Left renal cortex interstitium (tissue), 4 donors: ENCODE measurements around the gene AKR1E2. TPM values are rescaled to one million over a fixed set of nuclear protein-coding genes. Genes with fewer than 3 reads are reported as not detected.

Experiments used
- DNase-seq, 4 donors: peaks; one replicate each; pipeline ENCODE4 v3.0.0-alpha.2; 2013; ENCODE audit warnings: low read depth in 4 of 4, low spot score in 2 of 4, missing footprints in 1 of 4
- polyA plus RNA-seq, 4 donors: library from polyadenylated mRNA; unstranded; fragments of 120-200 nt; gene quantifications; one replicate each; pipeline ENCODE4 v1.2.1, GENCODE V29; 2013; ENCODE audit not compliant: insufficient read length in 4 of 4

AKR1E2 gene
- polyA plus RNA-seq, 4 donors = 7.9 to 9.4 (median 8.5) TPM

- no peak for DNase-seq
Measured at GRCh38 chr10:4840151-4840550, 14.1 kb downstream of the AKR1E2 start.

- DNase-seq = no peak
Measured at GRCh38 chr10:4843525-4844180, 17.6 kb downstream of the AKR1E2 start.

GRCh38 chr10:4844864-4845263 lies 18.9 kb downstream of the AKR1E2 start:
- no peak for DNase-seq

- DNase-seq = no peak
Measured at GRCh38 chr10:4845766-4846165, 19.8 kb downstream of the AKR1E2 start.

GRCh38 chr10:4846775-4847174 lies 20.8 kb downstream of the AKR1E2 start:
- no peak for DNase-seq

GRCh38 chr10:4847561-4848355 lies 21.8 kb downstream of the AKR1E2 start:
- no peak for DNase-seq

GRCh38 chr10:4848356-4849041 lies 22.5 kb downstream of the AKR1E2 start:
- DNase-seq = no peak

- DNase-seq = no peak
Measured at GRCh38 chr10:4849042-4849402, 23.0 kb downstream of the AKR1E2 start.

- DNase-seq = peak; percentile 79 to 86 (median 82)
Measured at GRCh38 chr10:4849555-4850242, 23.7 kb downstream of the AKR1E2 start.

- DNase-seq = no peak
Measured at GRCh38 chr10:4850397-4850796, 24.4 kb downstream of the AKR1E2 start.

- DNase-seq = no peak
Measured at GRCh38 chr10:4851176-4851575, 25.2 kb downstream of the AKR1E2 start.

GRCh38 chr10:4851846-4852245 lies 25.8 kb downstream of the AKR1E2 start:
- no peak for DNase-seq

- no peak for DNase-seq
Measured at GRCh38 chr10:4865945-4866661, 40.1 kb downstream of the AKR1E2 start.

- DNase-seq = no peak
Measured at GRCh38 chr10:4867109-4867519, 41.1 kb downstream of the AKR1E2 start.

GRCh38 chr10:4867520-4868356 lies 41.7 kb downstream of the AKR1E2 start:
- no peak for DNase-seq

GRCh38 chr10:4868357-4868657 lies 42.3 kb downstream of the AKR1E2 start:
- DNase-seq = no peak

- no peak for DNase-seq
Measured at GRCh38 chr10:4882704-4883078, 56.7 kb downstream of the AKR1E2 start.

- no peak for DNase-seq
Measured at GRCh38 chr10:4883079-4883739, 57.2 kb downstream of the AKR1E2 start.

- no peak for DNase-seq
Measured at GRCh38 chr10:4885162-4885561, 59.2 kb downstream of the AKR1E2 start.
